Activated CD8-positive, alpha-beta memory T cell treated with anti-CD3 and anti-CD28 coated beads, Interleukin-2, amount 50 U/mL, for 1 hour (primary cell): ENCODE results near the gene COL17A1.

Experiments used
- DNase-seq: peaks from one replicate; pipeline ENCODE4 v3.0.0-alpha.2; 2020; ENCODE audit errors: extremely low read depth

The COL17A1 gene

DNA sequence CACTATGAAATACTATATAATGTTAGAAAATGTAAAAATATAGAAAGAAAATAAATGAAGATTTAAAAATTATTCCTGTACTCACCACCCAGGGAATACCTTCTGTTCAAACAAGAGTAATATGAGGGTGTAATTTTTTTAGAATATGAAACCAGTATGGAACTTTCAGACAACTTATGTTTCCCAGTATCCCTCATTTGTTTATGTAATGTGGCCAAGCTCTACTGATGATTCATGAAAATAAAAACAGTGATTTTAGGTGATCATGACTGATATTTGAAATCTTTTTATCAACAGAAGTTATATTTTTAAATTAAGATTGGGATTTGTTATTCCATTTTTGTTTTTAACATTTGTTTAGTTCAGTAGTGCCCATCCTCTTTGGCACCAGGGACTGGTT is 100.0 kb downstream of the COL17A1 start:
- DNase-seq, result no peak

DNA sequence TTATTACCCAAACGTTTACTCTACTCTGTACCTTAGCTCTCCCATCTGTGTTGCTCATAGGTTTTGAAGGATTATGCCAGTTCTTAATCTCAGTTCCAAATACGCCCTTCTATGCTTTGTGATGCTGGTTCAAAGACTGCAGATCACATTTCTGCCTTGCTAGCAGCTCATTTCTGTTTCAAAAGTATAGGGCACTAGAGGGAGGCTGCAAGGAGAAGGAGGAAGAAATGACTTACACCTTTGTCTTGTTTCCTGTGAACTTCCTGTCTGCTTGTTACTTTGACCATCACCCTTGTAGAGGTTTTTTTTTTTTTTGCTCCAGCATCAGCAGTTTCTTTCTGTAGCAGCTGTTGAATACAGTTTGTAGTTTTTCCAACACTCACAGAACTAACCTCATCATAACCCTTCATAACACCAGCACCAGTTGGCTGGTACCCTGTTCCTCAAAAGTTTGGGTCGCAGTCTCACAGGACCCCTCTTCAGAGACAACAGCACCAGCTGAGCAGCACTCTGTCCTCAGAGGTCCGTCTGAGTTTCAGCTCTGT is 102.2 kb downstream of the COL17A1 start:
- no peak for DNase-seq

DNA sequence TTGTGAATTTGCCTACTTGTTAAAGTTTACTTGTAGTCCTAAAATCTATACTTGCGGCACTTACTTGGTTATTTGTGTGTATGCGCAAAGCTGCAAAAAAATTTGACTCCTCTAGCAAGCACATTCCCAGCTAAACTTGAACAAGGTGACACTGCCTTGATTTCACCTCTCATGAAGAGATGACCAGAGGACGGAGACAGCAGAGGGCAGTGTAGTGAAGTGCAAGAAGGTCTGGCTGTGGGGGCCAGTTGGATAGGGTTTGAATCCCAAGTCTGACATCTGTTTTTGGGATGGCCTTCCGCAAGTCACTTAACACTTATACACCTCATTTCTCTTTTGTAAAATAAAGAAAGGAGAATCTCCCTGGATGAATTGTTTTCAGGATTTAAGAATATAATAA is 103.0 kb downstream of the COL17A1 start:
- no peak for DNase-seq
